Stomach (tissue), 4 donors: ENCODE results near the gene HNRNPR.

Source experiments
- CTCF ChIP-seq, 7 experiments: fragments of 450-650 bp in 4 of 7; fragments of 200-600 bp in 3 of 7; sonication (generic) in 3 of 7; IDR thresholded peaks; one replicate each; pipeline ENCODE4 v1.5.1; 2016 to 2019; ENCODE audit warnings: antibody characterized with exemption in 7 of 7, control low read depth in 2 of 7, mild to moderate bottlenecking in 1 of 7
- EP300 ChIP-seq: sonication (generic); formaldehyde crosslinking; IDR thresholded peaks from one replicate; pipeline ENCODE4 v1.6.1; 2017; ENCODE audit warnings: antibody characterized with exemption
- POLR2A ChIP-seq, 4 donors: fragments of 450-650 bp; IDR thresholded peaks; one replicate each; pipeline ENCODE4 v1.6.1; 2016; ENCODE audit warnings: antibody characterized with exemption in 4 of 4, control low read depth in 2 of 4, mild to moderate bottlenecking in 1 of 4, moderate library complexity in 1 of 4
- POLR2AphosphoS5 ChIP-seq, 3 donors: sonication (generic); formaldehyde crosslinking; IDR thresholded peaks; one replicate each; pipeline ENCODE4 v1.6.1; 2016; ENCODE audit warnings: antibody characterized with exemption in 3 of 3

- TF ChIP-seq POLR2AphosphoS5 (IDR thresholded peaks at IDR 0.05) (no peak), CTCF (IDR thresholded peaks at IDR 0.05) (no peak), POLR2A (IDR thresholded peaks at IDR 0.05) (no peak), EP300 (no peak)
Measured at GRCh38 chr1:23290836-23291565, 53.1 kb downstream of the HNRNPR start.
